HCT116 (cell line): ENCODE results near the gene DIAPH3. TPM values are rescaled to one million over a fixed set of nuclear protein-coding genes. Genes with fewer than 3 reads are reported as not detected.

Experiments
- ATAC-seq: fragments of 200-7000 bp; cut with Tn5 transposase; 2 replicates; pipeline ENCODE4 v1.9.1; 2020; ENCODE audit warnings: mild to moderate bottlenecking, moderate library complexity
- BruUV-seq: library from RNA; stranded (reverse); fragments of 400-500 nt; replicated peaks from 2 replicates; lab custom pipeline; 2021; lab: Mats Ljungman, UMichigan
- CTCF ChIA-PET: fragments of 300-600 bp; sonication (Branson Sonifier 250); formaldehyde crosslinking; loops from one replicate; lab custom pipeline; 2021; ENCODE audit warnings: antibody characterized with exemption; lab: Charles Lee
- POLR2A ChIA-PET: fragments of 300-600, 350-600 bp; sonication (Branson Sonifier 250); formaldehyde crosslinking; loops from one replicate; lab custom pipeline; 2021; ENCODE audit warnings: antibody characterized with exemption; lab: Charles Lee
- RAD21 ChIA-PET, 2 experiments: fragments of 300-600 bp; sonication (Branson Sonifier 250); formaldehyde crosslinking; loops; one replicate each; lab custom pipeline; 2023; ENCODE audit warnings: low total read pairs in 2 of 2; ENCODE audit not compliant: uncharacterized antibody in 2 of 2, unreplicated experiment in 2 of 2, low non-redundant PET in 1 of 2; lab: Charles Lee
- DNase-seq: peaks from one replicate; pipeline ENCODE4 v3.0.0-alpha.2; 2010; ENCODE audit warnings: low read depth, low spot score
- H2AFZ ChIP-seq: fragments of 200-600 bp; shearing (Covaris generic), sonication (generic); 2 replicates; pipeline ENCODE4 v1.6.1; 2017; ENCODE audit warnings: low read depth, mixed run types, mixed read lengths, antibody characterized with exemption, low read length; ENCODE audit not compliant: poor library complexity, severe bottlenecking
- H3K27ac ChIP-seq: 2 replicates; pipeline ENCODE4 v1.5.1; 2012; ENCODE audit warnings: low read depth, low read length
- H3K27me3 ChIP-seq: fragments of 200-600 bp; sonication (generic); 2 replicates; pipeline ENCODE4 v1.6.1; 2016; ENCODE audit warnings: mixed run types, low read length, mixed read lengths; ENCODE audit not compliant: insufficient read depth
- H3K36me3 ChIP-seq, 2 experiments: fragments of 200-500 bp in 1 of 2; fragments of 200-600 bp in 1 of 2; sonication (Bioruptor generic) in 1 of 2; sonication (generic) in 1 of 2; 2 replicates each; pipeline versions ENCODE4 v1.5.1 to v1.6.1; 2014 to 2016; ENCODE audit warnings: low read length in 2 of 2, inconsistent platforms in 1 of 2, mixed read lengths in 1 of 2, mixed run types in 1 of 2; ENCODE audit not compliant: insufficient read depth in 2 of 2, control insufficient read depth in 1 of 2
- H3K4me1 ChIP-seq, 2 experiments: fragments of 200-600 bp in 1 of 2; sonication (generic) in 1 of 2; 2 replicates each; pipeline versions ENCODE4 v1.5.1 to v1.6.1; 2012 to 2017; ENCODE audit warnings: low read length in 2 of 2, inconsistent platforms in 1 of 2, mild to moderate bottlenecking in 1 of 2, mixed read lengths in 1 of 2, mixed run types in 1 of 2, moderate library complexity in 1 of 2; ENCODE audit not compliant: insufficient read depth in 2 of 2, control insufficient read depth in 1 of 2
- H3K4me2 ChIP-seq: fragments of 200-600 bp; sonication (generic); 2 replicates; pipeline ENCODE4 v1.6.1; 2017; ENCODE audit warnings: mixed run types, low read length, mixed read lengths
- H3K4me3 ChIP-seq, 2 experiments: fragments of 200-600 bp in 1 of 2; sonication (generic) in 1 of 2; replicated peaks in 1 of 2; 2 replicates each; pipeline ENCODE4 v1.5.1; 2011 to 2016; ENCODE audit warnings: low read length in 2 of 2, control low read depth in 1 of 2, low read depth in 1 of 2, mild to moderate bottlenecking in 1 of 2, mixed read lengths in 1 of 2, mixed run types in 1 of 2
- H3K79me2 ChIP-seq: fragments of 200-600 bp; sonication (generic); 2 replicates; pipeline ENCODE4 v1.6.1; 2017; ENCODE audit warnings: mild to moderate bottlenecking, mixed run types, low read length, moderate library complexity, mixed read lengths; ENCODE audit not compliant: insufficient read depth
- H3K9ac ChIP-seq: fragments of 200-600 bp; sonication (generic); 2 replicates; pipeline ENCODE4 v1.6.1; 2016; ENCODE audit warnings: low read length, mixed read lengths
- H3K9me2 ChIP-seq: fragments of 200-600 bp; sonication (generic), shearing (Covaris generic); 2 replicates; pipeline ENCODE4 v1.6.1; 2017; ENCODE audit warnings: mixed run types, mild to moderate bottlenecking, moderate library complexity; ENCODE audit not compliant: insufficient read depth
- H3K9me3 ChIP-seq, 2 experiments: fragments of 200-500 bp in 1 of 2; fragments of 200-600 bp in 1 of 2; sonication (Bioruptor generic) in 1 of 2; sonication (generic) in 1 of 2; 2 replicates each; pipeline ENCODE4 v1.6.1; 2014 to 2017; ENCODE audit warnings: low read length in 2 of 2, mixed read lengths in 2 of 2, inconsistent platforms in 1 of 2, low read depth in 1 of 2, mild to moderate bottlenecking in 1 of 2, mixed run types in 1 of 2, moderate library complexity in 1 of 2; ENCODE audit not compliant: control insufficient read depth in 1 of 2, insufficient read depth in 1 of 2
- H4K20me1 ChIP-seq: fragments of 200-600 bp; sonication (generic), shearing (Covaris generic); 2 replicates; pipeline ENCODE4 v1.6.1; 2017; ENCODE audit warnings: mixed run types, mild to moderate bottlenecking, moderate library complexity; ENCODE audit not compliant: insufficient read depth
- CBX3 ChIP-seq: IDR thresholded peaks from 2 replicates; pipeline ENCODE4 v1.6.1; 2012; ENCODE audit warnings: low read depth
- EZH2 ChIP-seq: fragments of 200-600 bp; sonication (generic); IDR thresholded peaks from 2 replicates; pipeline ENCODE4 v1.6.1; 2017; ENCODE audit warnings: antibody characterized with exemption, mixed run types
- EZH2phosphoT487 ChIP-seq: fragments of 200-600 bp; IDR thresholded peaks from 2 replicates; pipeline ENCODE4 v1.6.1; 2018; ENCODE audit warnings: antibody characterized with exemption, borderline replicate concordance
- JUND ChIP-seq: IDR thresholded peaks from 2 replicates; pipeline ENCODE4 v1.6.1; 2012
- POLR2A ChIP-seq: IDR thresholded peaks from 2 replicates; pipeline ENCODE4 v1.7.0; 2011; ENCODE audit warnings: borderline replicate concordance; ENCODE audit not compliant: insufficient read depth, insufficient read length; ENCODE audit errors: extremely low read depth
- POLR2AphosphoS5 ChIP-seq: IDR thresholded peaks from 2 replicates; pipeline ENCODE4 v1.6.1; 2011; ENCODE audit warnings: mild to moderate bottlenecking, low read depth, low read length, moderate library complexity
- RAD21 ChIP-seq: IDR thresholded peaks from 2 replicates; pipeline ENCODE4 v1.6.1; 2012; ENCODE audit warnings: low read depth, mild to moderate bottlenecking
- REST ChIP-seq: IDR thresholded peaks from 2 replicates; pipeline ENCODE4 v1.6.1; 2012; ENCODE audit warnings: low read depth
- SRF ChIP-seq: IDR thresholded peaks from 2 replicates; pipeline ENCODE4 v1.6.1; 2012; ENCODE audit warnings: low read depth
- YY1 ChIP-seq: IDR thresholded peaks from 2 replicates; pipeline ENCODE4 v1.6.1; 2011; ENCODE audit warnings: low read length, low read depth, moderate library complexity, mild to moderate bottlenecking; ENCODE audit not compliant: insufficient replicate concordance; ENCODE audit errors: extremely low read depth
- ZFX ChIP-seq: fragments of 450-650 bp; IDR thresholded peaks from 2 replicates; pipeline ENCODE4 v1.6.1; 2017
- ZNF274 ChIP-seq: fragments of 200-500 bp; sonication (Bioruptor generic); IDR thresholded peaks from 2 replicates; pipeline ENCODE4 v1.6.1; 2014; ENCODE audit warnings: mild to moderate bottlenecking, low read depth, low read length, inconsistent platforms
- intact Hi-C: fragments of 100-400 bp; cut with micrococcal nuclease; formaldehyde crosslinking; loops from 2 replicates; pipeline ENCODE4 v1.10.0; 2022
- total RNA-seq: library from RNA; stranded (reverse); gene quantifications from one replicate; pipeline ENCODE4 v1.2.1, GENCODE V29; 2021; ENCODE audit not compliant: unreplicated experiment
- TF ChIP-seq, protein P1 (sequence below): IDR thresholded peaks from 2 replicates; pipeline ENCODE4 v1.6.1; 2012

Gene DIAPH3
- total RNA-seq, 1 experiment from 2014 or later = 22.8 TPM

- CTCF ChIA-PET = no interaction called here
- TF ChIP-seq ZFX (no peak), ZNF274 (no peak), RAD21 (no peak), EZH2 (no peak), EZH2phosphoT487 (no peak), YY1 (no peak), POLR2A (no peak), CBX3 (no peak), REST (no peak), POLR2AphosphoS5 (no peak), SRF (no peak), JUND (no peak)
- TF ChIP-seq, protein P1, sequence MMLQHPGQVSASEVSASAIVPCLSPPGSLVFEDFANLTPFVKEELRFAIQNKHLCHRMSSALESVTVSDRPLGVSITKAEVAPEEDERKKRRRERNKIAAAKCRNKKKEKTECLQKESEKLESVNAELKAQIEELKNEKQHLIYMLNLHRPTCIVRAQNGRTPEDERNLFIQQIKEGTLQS = no peak
- DNase-seq = no peak
- no TSS peak for BruUV-seq
- Histone ChIP-seq H3K36me3 (no peaks in the 10 kb centered on the region; a peak in 1 of 4 replicates), H3K9ac (no peak overlapping the region), H2AFZ (no peak overlapping the region), H3K27me3 (no peaks in the 10 kb centered on the region), H4K20me1 (no peaks in the 10 kb centered on the region), H3K4me3 (no peak overlapping the region), H3K79me2 (no peaks in the 10 kb centered on the region), H3K9me2 (no peaks in the 10 kb centered on the region), H3K4me2 (no peak overlapping the region), H3K27ac (no peak overlapping the region), H3K9me3 (no peaks in the 10 kb centered on the region), H3K4me1 (no peaks in the 10 kb centered on the region)
- ATAC-seq = no peak
- RAD21 ChIA-PET = no interaction called here
- intact Hi-C loops = no loop called here
- POLR2A ChIA-PET = no interaction called here
Observed at GRCh38 chr13:59806801-59807200, 356.9 kb downstream of the DIAPH3 start.
